Fibroblast of skin of scalp (primary cell): ENCODE measurements around the gene FAXDC2.
"Not testable (repeated sequence)": the region's sequence is repeated elsewhere in the genome, so short reads cannot be mapped to it uniquely, and the experiment has no call there.

Source experiments
- DNase-seq: peaks from one replicate; pipeline ENCODE4 v3.0.0-alpha.2; 2013

The FAXDC2 gene

GRCh38 chr5:154830219-154830595 lies 20.2 kb downstream of the FAXDC2 start:
- DNase-seq = no peak

GRCh38 chr5:154829589-154830218 lies 20.7 kb downstream of the FAXDC2 start:
- no peak for DNase-seq

DNA sequence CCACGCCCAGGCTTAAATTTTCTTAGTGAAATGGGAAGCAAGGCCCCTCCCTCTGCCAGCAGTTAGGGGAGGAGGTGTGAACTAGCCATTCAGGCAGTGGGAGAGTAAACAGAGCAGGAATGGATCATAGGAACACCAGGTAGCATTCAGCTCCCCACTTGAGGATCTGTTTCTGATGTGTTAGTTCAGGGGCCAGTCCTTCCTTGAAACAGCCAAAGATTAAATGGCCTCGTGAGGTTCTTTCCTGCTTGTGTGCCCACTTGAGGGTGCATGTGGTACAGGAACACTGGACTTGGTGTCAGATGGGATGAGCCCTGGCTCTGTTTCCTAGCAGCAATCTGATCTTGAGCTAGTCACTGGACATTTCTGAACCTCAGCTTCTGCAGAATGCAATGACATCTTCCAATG lies 21.2 kb downstream of the FAXDC2 start:
- DNase-seq = no peak

- DNase-seq = no peak
Measured at GRCh38 chr5:154824070-154824469, 26.3 kb downstream of the FAXDC2 start.

DNA sequence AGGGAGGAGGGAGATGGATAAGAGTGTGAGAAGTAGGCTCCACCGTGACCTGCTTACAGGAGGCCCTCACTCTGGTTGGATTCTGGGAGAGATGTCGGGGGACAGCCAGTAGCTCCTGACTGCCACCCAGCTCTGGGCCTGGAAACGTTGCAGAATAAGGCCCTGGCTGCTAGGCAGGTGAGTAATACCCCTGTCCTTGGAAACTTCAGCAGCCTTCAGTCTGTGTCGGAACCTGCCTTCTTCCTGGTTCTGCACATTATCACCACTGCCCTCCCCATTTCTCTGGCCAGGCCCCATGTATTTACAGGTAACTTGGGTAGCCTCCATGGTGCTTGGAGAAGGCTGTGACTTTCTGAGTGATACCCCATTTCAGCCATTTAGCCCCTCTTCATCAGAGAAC lies 26.8 kb downstream of the FAXDC2 start:
- no peak for DNase-seq

DNA sequence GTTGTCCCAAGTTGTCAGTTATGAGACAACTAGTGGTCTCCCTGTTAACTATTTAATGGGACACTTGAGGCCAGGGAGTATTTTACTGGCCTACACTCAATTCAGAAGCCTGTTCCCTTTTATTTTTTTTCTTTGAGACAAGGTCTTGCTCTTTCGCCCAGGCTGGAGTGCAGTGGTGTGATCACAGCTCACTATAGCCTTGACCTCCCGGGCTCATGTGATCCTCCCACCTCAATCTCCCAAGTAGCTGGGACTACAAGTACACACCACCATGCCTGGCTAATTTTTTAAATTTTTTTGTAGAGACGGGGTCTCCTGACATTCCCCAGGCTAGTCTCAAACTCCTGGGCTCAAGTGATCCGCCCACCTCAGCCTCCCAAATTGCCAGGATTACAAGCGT lies 27.5 kb downstream of the FAXDC2 start:
- DNase-seq = not testable (repeated sequence)

DNA sequence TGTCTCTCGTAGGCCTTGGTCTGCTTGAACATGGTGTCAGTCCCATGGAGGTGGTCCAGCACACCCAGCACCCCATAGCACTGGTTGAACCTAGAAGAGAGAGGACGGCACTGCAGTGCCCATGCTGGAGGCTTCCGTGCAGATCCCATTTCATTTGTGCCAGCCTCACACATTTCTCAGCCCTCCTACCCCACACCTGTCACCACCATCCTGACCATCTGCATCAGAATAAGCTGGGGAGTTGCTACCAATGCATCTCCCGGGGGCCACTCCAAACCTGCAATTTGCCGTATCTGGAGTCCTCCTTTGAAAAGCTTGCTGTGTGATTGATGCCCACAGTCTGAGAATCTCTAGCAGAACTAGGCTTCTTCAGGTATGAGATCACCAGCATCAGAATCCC lies 30.0 kb downstream of the FAXDC2 start:
- DNase-seq = no peak

DNA sequence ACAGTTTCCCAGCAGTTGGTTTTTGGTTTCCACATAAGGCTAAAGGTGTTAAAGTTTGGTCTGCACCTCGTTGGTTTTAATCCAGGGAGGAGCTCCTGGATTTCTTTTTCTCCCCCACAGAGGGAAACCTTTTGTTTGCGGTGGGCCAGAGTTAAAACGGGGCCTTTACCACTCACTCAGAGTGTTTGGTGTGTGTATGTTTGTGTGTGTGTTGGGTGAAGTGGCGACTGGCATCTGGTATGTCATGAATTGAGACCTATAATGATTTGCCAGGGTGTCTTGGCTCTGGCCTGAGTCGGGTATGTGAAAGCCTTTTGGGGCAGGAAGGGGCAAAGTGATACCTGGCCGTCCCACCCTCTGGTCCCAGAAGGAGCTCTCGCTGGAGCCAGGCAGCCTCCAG lies 30.9 kb downstream of the FAXDC2 start:
- no peak for DNase-seq

DNA sequence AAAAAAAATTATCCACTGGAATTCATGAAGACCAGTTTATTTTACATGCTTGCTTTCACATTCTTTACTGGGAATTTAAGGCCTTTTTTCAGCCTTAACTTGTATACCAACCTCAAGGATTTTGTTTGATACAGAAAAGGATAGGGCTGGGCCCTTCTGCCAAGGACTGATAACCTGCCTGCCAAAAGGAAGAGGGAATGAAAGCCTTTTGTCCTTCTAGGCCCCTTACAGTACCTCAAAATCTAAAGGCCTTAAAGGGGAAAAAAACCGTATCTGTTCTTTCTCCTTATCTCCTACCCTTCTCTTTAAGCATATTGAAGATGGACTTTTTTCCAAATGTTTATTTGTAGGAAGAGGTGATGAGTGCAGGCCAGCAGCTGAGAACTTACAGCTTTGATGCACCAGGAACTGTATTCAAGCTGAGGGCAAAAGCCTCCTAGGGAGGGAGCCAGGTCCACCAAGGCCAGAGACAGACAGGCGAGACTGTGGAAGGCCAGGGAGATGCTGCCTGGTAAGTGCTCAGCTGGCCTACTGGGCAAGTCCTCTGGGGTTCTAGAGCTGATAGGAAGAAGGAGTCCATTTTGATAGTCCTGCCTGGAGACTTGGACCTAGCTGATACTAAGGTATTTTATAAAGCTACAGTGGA lies 31.8 kb downstream of the FAXDC2 start:
- DNase-seq = no peak

GRCh38 chr5:154817815-154818214 lies 32.6 kb downstream of the FAXDC2 start:
- DNase-seq = no peak

GRCh38 chr5:154816891-154817492 lies 33.4 kb downstream of the FAXDC2 start:
- no peak for DNase-seq

- no peak for DNase-seq
Measured at GRCh38 chr5:154815684-154816247, 34.6 kb downstream of the FAXDC2 start.

- no peak for DNase-seq
Measured at GRCh38 chr5:154815025-154815424, 35.4 kb downstream of the FAXDC2 start.

- DNase-seq = no peak
Measured at GRCh38 chr5:154813736-154814135, 36.7 kb downstream of the FAXDC2 start.

GRCh38 chr5:154813158-154813557 lies 37.2 kb downstream of the FAXDC2 start:
- DNase-seq = no peak

DNA sequence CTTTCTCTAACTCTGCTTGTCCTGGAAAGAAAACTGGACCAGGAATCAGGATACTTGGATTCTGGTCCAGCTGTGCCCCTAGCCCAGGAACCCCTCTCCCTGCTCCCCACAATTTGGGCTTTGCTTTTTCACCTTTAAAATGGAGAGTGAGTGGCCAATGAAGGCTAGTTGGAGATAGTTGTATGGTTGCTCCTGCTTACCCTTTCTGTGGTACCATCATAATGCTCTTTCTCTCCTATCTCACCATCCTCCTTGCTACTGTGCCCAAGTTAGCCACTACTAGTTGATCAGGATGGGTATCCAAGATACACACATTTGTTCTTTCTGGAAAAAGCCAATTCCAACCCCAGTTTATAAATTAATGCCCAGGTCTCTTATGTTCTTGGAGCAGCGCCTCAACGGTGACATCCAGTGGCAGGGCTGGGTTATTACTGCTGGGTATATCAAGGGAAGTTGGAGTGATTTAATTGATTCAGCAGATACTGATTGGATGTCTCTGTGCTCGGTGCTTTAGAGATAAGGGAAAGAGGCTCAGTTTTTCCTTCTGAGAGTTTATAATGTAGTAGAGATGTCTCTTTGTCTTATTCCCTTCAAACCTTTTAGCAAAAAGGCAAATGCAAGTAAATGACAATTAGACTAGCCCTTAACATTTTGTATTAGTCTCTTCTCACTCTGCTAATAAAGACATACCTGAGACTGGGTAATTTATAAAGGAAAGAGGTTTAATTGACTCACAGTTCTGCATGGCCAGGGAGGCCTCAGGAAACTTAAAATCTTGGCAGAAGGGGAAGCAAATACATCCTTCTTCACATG lies 38.5 kb downstream of the FAXDC2 start:
- peak; percentile 67 for DNase-seq

GRCh38 chr5:154811239-154811638 lies 39.2 kb downstream of the FAXDC2 start:
- DNase-seq = no peak

DNA sequence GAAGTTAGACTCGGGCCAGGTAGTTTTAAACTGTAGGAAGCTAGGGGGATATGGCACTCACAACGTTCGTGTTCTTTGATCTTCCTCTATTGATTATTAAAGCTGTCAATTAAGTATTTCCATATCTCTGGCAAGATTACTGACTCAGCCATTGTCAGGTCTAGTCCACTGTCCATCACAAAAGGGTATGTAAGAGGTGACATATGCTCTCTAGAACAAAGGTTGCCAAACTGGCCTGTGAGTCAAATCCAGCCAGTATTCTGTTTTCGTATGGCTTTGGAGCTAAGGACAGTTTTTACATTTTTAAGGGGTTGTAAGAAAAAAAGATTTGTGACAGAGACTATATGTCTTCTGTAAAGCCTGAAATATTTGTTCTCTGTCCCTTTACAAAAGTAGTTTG lies 44.2 kb downstream of the FAXDC2 start:
- DNase-seq = no peak

- no peak for DNase-seq
Measured at GRCh38 chr5:154802050-154802449, 48.4 kb downstream of the FAXDC2 start.

DNA sequence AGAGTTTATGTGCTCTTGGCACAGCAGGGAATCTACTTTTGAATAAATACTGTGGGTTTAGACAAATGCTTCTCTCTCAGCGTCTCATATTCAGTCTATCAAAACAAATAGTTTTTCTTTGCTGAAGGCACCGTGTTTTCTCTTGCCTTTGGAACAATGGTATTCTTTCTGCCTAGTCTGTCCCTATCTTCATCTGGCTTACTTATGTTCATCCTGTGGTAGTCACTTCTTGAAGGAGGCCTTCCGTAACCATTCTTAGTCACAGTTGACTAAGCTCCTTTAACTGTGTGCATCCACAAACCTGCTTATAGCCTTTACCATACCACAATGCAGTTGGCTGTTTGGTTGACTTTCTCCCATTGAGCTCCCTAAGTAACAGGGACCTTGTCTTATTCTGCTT lies 49.3 kb downstream of the FAXDC2 start:
- DNase-seq = no peak

DNA sequence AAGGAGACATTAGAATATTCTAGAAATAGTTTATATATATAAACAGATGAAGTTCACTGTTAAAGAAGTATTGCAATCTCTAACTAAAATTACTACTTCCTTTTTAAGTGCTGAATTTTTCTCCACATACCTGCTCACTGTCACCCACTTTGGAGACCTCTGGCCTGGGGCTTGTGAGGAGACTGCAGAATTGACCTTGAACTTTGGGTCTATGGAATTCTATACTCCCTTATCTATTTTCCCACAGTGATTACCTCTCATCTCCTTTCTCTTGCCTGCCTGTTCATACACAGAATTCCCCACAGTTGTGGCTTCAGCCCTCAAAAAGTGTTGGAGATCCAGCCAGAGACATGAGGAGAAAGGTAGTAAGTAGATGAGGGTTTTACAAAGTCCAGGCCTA lies 49.8 kb downstream of the FAXDC2 start:
- no peak for DNase-seq

DNA sequence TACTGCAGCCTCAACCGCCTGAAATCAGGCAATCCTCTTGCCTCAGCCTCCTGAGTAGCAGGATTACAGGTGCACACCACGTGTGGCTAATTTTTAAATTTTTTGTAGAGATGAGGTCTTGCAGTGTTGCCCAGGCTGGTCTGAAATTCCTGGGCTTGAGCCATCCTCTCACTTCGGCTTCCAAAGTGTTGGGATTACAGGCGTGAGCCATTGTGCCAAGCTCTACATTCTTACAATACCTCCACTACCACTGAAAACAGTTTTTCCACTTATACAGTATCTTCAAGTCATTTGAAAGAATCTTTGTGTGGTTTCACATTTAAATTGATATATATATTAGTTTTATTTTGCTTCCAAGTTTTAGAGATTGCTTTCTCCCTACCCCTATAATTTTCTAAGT lies 52.6 kb downstream of the FAXDC2 start:
- DNase-seq = no peak

DNA sequence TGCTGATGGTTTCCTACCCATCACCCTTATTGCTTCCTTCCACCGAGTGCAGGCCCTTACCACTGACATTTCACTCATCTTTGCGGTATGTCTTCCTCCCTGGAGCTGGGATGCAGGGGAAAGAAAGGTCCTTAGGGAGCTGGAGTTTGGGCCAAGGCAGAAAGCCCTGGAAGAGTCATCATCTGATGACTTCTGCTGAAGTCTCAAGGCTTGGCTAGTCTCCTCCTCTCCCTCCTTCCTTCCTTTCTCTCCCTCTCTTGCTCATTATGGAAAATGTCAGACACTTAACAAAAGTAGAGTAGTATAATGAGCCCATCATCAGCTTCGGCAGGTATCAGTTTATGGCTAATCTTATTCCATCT lies 55.2 kb downstream of the FAXDC2 start:
- DNase-seq = peak; percentile 34
